Metanephros (tissue), 1 donor: ENCODE measurements around the gene KSR2. TPM values are rescaled to one million over a fixed set of nuclear protein-coding genes. Genes with fewer than 3 reads are reported as not detected.

Experiments
- total RNA-seq: library from RNA; depleted of rRNA; stranded (reverse); fragments of >200 nt; gene quantifications from one replicate; pipeline ENCODE4 v1.2.3, GENCODE V29; 2014

KSR2 gene
- 1.1 TPM for total RNA-seq

DNA sequence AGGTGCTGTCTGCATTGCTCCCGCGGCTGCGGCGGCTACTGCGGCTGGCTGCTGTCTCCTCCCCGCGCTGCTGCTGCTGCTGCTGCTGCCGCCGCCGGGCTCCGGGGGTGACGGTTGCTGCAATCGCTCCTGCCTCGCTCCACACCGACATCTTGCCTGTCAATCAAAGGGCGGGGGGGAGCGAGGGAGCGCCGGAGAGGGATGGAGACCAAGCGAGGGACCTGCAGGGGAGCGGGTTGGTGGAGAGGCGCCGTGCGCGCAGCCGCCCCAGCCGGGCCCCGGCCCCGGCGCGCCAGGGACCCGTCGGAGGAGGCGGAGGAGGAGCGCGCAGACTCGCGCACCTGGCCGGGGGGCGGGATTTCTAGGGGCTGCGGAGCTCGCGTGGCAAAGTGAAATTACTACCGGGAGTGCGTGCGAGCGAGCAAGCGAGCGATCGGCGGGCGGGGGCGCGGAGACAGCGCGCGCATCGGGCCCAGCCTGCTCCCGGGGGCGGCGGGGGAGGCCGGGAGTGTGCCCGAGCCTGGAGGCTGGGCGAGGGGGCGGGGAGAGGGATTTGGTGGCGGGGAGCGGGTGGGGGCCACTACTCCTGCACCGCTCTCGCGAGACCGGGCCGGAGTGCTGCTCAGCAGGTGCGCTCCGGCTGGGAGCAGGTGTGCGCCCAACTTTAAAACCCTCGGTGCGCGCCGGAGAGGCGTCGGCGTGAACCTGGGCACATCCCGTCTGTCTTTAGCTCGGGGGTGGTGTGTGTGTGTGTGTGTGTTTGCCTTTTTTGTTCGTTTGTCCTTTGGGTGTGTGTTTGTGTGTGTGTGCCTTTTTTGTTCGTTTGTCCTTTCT, at the start of gene KSR2:
TSS of gene KSR2 (minus strand) at position 165 of the 834 bp plus-strand sequence. CDS start 735 bp downstream, outside the sequence.

DNA sequence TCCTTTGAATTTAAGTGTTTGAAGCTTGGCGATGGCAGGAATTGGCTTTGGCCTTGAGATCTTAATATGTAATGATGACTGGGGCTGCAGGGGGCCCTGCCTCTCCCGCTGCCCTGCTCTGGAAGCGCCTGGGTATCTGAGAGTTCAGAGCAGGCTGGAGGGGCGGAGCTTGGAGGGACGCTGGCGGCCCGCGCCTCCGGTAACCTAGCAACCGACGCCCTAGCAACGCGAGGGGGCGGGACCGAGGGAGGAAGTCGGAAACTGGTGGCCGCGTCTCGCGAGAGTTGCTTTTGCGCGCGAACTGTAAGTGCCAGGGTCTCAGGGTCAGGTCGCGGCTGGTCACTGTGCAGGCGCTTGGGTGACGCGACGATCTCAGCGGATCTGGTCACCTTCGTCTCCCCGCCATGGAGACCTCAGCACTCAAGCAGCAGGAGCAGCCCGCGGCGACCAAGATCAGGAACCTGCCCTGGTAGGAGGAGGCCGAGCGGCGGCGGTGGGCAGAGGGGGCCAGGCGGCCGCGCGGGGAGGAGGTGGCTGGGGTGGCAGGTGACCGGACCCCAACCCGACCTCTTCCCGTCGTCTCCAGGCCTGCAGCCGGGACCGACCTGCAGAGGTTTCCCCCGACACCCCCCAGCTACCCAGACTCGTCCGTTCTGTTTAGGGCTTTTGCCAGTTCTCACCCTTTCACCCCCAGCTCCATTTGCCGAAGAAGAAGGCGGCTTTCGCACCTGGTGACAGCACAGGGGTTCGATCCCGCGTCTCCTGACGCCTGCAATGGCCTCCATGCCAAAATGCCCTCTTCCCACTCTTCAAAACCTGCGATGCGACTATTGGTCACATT, 47.9 kb upstream of the KSR2 start, which contains the start of gene RFC5:
TSS of gene RFC5 (plus strand) at position 280 of the 841 bp plus-strand sequence. CDS start at position 405, 125 bp downstream.

Other genes starting within 250 kb of the KSR2 start
- 25.1 TPM for gene RFC5, start 47.7 kb upstream of the KSR2 start, total RNA-seq
- 36.3 TPM for gene WSB2, start 92.2 kb upstream of the KSR2 start, total RNA-seq
- 28.8 TPM for gene VSIG10, start 135.0 kb upstream of the KSR2 start, total RNA-seq
- gene PEBP1, start 167.1 kb upstream of the KSR2 start, total RNA-seq = 212 TPM